Uterus (tissue), 4 donors: ENCODE data around the gene PIK3CD. TPM values are rescaled to one million over a fixed set of nuclear protein-coding genes. Genes with fewer than 3 reads are reported as not detected.

ENCODE experiments used
- DNase-seq, 2 donors: peaks; one replicate each; pipeline ENCODE4 v3.0.0-alpha.2; 2019 to 2020
- H3K27ac ChIP-seq, 2 donors: fragments of 200-600 bp; sonication (generic); 1 replicate in 1 of 2; 2 replicates in 1 of 2; pipeline ENCODE4 v1.5.1; 2016 to 2018
- H3K27me3 ChIP-seq, 2 donors: fragments of 200-600 bp; sonication (generic); one replicate each; pipeline ENCODE4 v1.5.1; 2018 to 2019; ENCODE audit warnings: control low read depth in 1 of 2
- H3K36me3 ChIP-seq, 2 donors: fragments of 200-600 bp; sonication (generic); one replicate each; pipeline ENCODE4 v1.5.1; 2019; ENCODE audit warnings: control low read depth in 1 of 2
- H3K4me1 ChIP-seq, 2 donors: fragments of 200-600 bp; sonication (generic); one replicate each; pipeline ENCODE4 v1.5.1; 2018 to 2019; ENCODE audit warnings: control low read depth in 1 of 2
- H3K4me3 ChIP-seq, 2 donors: fragments of 200-600 bp; sonication (generic); 1 replicate in 1 of 2; 2 replicates in 1 of 2; pipeline ENCODE4 v1.5.1; 2018 to 2019; ENCODE audit warnings: mild to moderate bottlenecking in 1 of 2
- H3K9me3 ChIP-seq, 2 donors: fragments of 200-600 bp; sonication (generic); one replicate each; pipeline ENCODE4 v1.5.1; 2019; ENCODE audit warnings: control low read depth in 1 of 2
- POLR2A ChIP-seq, 2 donors: fragments of 450-650 bp; IDR thresholded peaks; one replicate each; pipeline ENCODE4 v1.6.1; 2016; ENCODE audit warnings: antibody characterized with exemption in 2 of 2, mild to moderate bottlenecking in 1 of 2, moderate library complexity in 1 of 2
- intact Hi-C: fragments of 100-400 bp; cut with DNase I; formaldehyde crosslinking; loops from one replicate; pipeline ENCODE4 v1.15.1; 2023; ENCODE audit warnings: low total_unique reads
- total RNA-seq, 4 donors: library from RNA; depleted of rRNA in 3 of 4; stranded (reverse); fragments of >200 nt in 3 of 4; gene quantifications; one replicate each; pipeline versions ENCODE4 v1.1.0 to v1.2.4, GENCODE V29; 2014 to 2023
- TF ChIP-seq, protein P1 (sequence below), 4 experiments: fragments of 200-600 bp in 2 of 4; fragments of 450-650 bp in 2 of 4; sonication (generic) in 2 of 4; IDR thresholded peaks; one replicate each; pipeline ENCODE4 v1.5.1; 2016 to 2019; ENCODE audit warnings: antibody characterized with exemption in 4 of 4, mild to moderate bottlenecking in 2 of 4, moderate library complexity in 1 of 4
- donor health status: DM: yes; HTN: yes; CAD: no.

PIK3CD gene
- total RNA-seq, 4 donors from 2014 or later = 4.6 to 9.7 (median 7.4) TPM

DNA sequence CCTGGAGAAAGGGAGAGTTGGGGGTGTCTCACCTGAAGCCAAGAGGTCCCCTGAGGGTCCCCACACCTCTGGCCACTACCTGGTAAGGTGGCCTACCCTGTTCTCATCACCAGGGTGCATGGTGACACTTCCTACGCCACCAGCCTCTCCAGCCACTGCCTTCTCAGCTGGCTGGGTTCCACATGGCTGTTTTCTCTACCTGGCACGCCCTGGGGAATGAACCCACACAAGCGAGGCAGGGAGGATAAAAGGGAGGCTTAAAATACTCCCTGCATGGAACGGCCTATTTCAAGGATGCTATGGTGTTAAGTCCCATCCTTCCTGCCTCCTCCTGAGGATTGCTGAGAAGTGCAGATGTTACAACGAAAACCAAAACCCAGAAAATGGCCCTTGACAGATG is 84.7 kb downstream of the PIK3CD start:
- no peak for TF ChIP-seq POLR2A (IDR thresholded peaks at IDR 0.05)
- TF ChIP-seq, protein P1, sequence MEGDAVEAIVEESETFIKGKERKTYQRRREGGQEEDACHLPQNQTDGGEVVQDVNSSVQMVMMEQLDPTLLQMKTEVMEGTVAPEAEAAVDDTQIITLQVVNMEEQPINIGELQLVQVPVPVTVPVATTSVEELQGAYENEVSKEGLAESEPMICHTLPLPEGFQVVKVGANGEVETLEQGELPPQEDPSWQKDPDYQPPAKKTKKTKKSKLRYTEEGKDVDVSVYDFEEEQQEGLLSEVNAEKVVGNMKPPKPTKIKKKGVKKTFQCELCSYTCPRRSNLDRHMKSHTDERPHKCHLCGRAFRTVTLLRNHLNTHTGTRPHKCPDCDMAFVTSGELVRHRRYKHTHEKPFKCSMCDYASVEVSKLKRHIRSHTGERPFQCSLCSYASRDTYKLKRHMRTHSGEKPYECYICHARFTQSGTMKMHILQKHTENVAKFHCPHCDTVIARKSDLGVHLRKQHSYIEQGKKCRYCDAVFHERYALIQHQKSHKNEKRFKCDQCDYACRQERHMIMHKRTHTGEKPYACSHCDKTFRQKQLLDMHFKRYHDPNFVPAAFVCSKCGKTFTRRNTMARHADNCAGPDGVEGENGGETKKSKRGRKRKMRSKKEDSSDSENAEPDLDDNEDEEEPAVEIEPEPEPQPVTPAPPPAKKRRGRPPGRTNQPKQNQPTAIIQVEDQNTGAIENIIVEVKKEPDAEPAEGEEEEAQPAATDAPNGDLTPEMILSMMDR (IDR thresholded peaks at IDR 0.05) = no peak
- H3K4me3 ChIP-seq = no peak overlapping the region
- H3K9me3 ChIP-seq = no peaks in the 10 kb centered on the region
- H3K27me3 ChIP-seq = no peaks in the 10 kb centered on the region
- DNase-seq = no peak
- no peaks in the 10 kb centered on the region for H3K36me3 ChIP-seq
- no peaks in the 10 kb centered on the region for H3K4me1 ChIP-seq
- no peak overlapping the region for H3K27ac ChIP-seq
- intact Hi-C loops = no loop called here

DNA sequence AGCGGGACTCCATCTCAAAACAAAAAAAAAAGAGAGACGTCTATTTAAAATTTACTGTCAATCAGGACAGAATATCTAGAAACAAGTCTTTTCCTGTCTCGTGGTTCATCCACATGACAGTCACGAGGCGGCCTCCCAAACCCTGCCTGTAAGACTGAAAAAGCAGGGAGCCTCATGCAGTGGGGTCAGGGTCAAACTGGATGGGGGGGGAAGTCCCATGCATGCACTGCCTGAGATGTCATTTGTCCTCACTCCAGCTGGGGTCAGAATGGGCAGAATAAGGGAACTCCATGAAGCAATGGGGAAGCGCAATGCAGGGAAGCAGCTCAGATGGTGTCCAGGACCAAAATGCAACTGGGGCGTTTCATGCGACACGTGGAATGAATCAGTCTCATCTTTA is 85.5 kb downstream of the PIK3CD start:
- Histone ChIP-seq H3K4me1 (no peaks in the 10 kb centered on the region), H3K4me3 (no peak overlapping the region), H3K27me3 (no peaks in the 10 kb centered on the region), H3K9me3 (no peaks in the 10 kb centered on the region), H3K27ac (no peak overlapping the region), H3K36me3 (no peaks in the 10 kb centered on the region)
- no peak for TF ChIP-seq POLR2A (IDR thresholded peaks at IDR 0.05)
- TF ChIP-seq, protein P1 (IDR thresholded peaks at IDR 0.05) = no peak
- DNase-seq = no peak
- intact Hi-C loops = no loop called here

DNA sequence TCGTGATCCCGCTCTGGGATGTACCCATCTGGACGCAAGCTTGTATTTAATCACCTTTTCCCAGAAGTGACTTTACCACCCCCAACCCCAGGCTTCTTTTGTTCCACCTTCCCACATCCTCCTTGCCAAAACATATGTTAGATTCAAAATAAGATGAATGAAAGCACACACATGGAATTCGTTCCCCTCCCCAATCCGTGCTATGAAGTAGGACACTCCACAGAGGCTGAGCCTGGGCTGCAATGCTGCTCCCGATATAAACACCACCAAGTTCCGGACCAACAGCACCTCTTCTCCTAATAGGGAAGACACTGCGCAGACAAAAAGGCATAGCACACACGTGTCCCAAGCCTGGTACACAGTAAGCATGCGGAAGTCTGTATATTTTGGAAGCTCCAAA is 86.1 kb downstream of the PIK3CD start:
- Histone ChIP-seq H3K4me1 (no peaks in the 10 kb centered on the region), H3K9me3 (no peaks in the 10 kb centered on the region), H3K36me3 (no peaks in the 10 kb centered on the region), H3K4me3 (no peak overlapping the region), H3K27me3 (no peaks in the 10 kb centered on the region), H3K27ac (no peak overlapping the region)
- intact Hi-C loops = no loop called here
- DNase-seq = no peak
- TF ChIP-seq, protein P1 (IDR thresholded peaks at IDR 0.05) = no peak

DNA sequence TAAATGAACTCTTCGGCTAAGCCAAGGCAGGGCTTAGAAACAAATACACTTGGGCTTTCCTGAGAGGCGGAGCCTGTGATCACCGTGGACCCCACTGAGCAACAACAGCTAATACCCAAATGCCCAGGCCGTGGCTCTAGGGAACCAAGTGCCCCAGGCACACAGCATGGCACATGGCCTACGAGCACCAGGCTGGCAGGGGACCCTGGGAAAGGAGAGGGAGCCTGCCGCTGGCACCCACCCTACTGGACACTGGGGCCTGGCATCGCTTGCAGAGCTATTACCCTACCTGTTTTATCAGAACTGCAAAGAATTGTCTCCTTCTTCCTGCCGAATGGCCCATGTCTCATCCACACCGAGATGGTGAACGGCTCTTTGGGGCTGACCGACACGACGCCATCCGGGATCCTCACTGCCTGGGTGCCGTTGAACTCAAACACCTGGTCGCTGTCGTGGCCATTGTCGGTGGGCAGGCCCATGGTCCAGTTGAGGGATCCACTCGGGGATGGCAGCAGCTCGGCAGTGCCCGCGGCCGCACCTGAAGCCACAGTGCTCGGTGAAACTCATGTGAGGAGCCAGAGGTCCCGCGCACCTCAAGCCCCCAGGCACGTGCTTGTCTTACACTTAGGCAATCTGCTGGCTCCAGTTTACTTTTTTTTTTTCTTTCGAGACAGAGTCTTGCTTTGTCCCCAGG is 92.7 kb downstream of the PIK3CD start:
- no peaks in the 10 kb centered on the region for H3K36me3 ChIP-seq
- TF ChIP-seq POLR2A (IDR thresholded peaks at IDR 0.05) = no peak
- TF ChIP-seq, protein P1 (IDR thresholded peaks at IDR 0.05) = no peak
- no peaks in the 10 kb centered on the region for H3K27me3 ChIP-seq
- intact Hi-C loops = no loop called here
- H3K9me3 ChIP-seq = no peaks in the 10 kb centered on the region
- no peak overlapping the region for H3K4me3 ChIP-seq
- no peaks in the 10 kb centered on the region for H3K4me1 ChIP-seq
- no peak overlapping the region for H3K27ac ChIP-seq
- DNase-seq = no peak

DNA sequence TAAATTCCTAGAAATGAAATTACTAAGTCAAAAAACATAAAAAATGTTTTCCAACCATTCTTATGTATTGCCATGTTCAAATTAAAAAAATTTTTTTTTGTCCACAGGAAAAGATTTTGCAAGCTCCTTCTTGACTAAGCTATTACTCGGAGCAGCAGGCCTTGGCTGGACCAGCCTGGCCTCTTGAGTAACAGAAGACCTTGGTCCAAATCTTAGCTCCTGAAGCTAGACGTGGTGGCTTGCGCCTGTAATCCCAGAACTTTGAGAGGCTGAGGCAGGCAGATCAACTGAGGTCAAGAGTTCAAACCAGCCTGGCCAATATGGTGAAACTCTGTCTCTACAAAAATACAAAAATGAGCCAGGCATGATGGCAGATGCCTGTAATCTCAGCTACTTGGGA is 94.7 kb downstream of the PIK3CD start:
- Histone ChIP-seq H3K4me1 (no peaks in the 10 kb centered on the region), H3K4me3 (no peak overlapping the region), H3K27ac (no peak overlapping the region), H3K9me3 (no peaks in the 10 kb centered on the region), H3K36me3 (no peaks in the 10 kb centered on the region), H3K27me3 (no peaks in the 10 kb centered on the region)
- TF ChIP-seq, protein P1 (IDR thresholded peaks at IDR 0.05) = no peak
- TF ChIP-seq POLR2A (IDR thresholded peaks at IDR 0.05) = no peak
- no peak for DNase-seq
- intact Hi-C loops = no loop called here
